ENCODE data around the gene USP49. TPM values are rescaled to one million over a fixed set of nuclear protein-coding genes. Genes with fewer than 3 reads are reported as not detected.

Gene USP49
- total RNA-seq, 1 experiment from 2014 or later = 6.9 TPM

GRCh38 chr6:41789390-41789724 lies 105.8 kb downstream of the USP49 start:
- TF ChIP-seq FOSL1 (IDR thresholded peaks at IDR 0.05; ENCODE audit: low read depth) (no peak), SRF (IDR thresholded peaks at IDR 0.05; ENCODE audit: low read depth) (no peak), CEBPB (IDR thresholded peaks at IDR 0.05; ENCODE audit: low read depth) (no peak), MAX (IDR thresholded peaks at IDR 0.05) (no peak)
- Histone ChIP-seq H3K27me3 (ENCODE audit: insufficient read depth, low read length) (no peaks in the 10 kb centered on the region), H3K9me3 (ENCODE audit: control insufficient read depth in 1 of 2, insufficient read depth in 1 of 2, low read depth in 1 of 2, low read length in 2 of 2) (no peaks in the 10 kb centered on the region), H3K9me2 (ENCODE audit: insufficient read depth) (no peaks in the 10 kb centered on the region), H3K36me3 (ENCODE audit: control insufficient read depth in 1 of 2, insufficient read depth in 2 of 2, low read length in 2 of 2) (peaks cover 25 to 26% of the 10 kb centered on the region in 2 experiments), H3K9ac (ENCODE audit: low read length) (no peak overlapping the region), H3K4me1 (ENCODE audit: control insufficient read depth in 1 of 2, insufficient read depth in 2 of 2, low read length in 2 of 2) (peaks cover 5 to 16% of the 10 kb centered on the region in 2 experiments; a peak in 2 of 4 replicates), H2AFZ (ENCODE audit: low read depth, low read length, poor library complexity, severe bottlenecking) (no peak overlapping the region), H4K20me1 (ENCODE audit: insufficient read depth) (no peaks in the 10 kb centered on the region), H3K27ac (ENCODE audit: low read depth, low read length) (no peak overlapping the region), H3K79me2 (ENCODE audit: insufficient read depth, low read length) (peaks cover 30% of the 10 kb centered on the region), H3K4me3 (replicated peaks in 1 of 2; ENCODE audit: low read depth in 1 of 2, low read length in 2 of 2) (peak overlapping the region in 1 of 2 experiments; percentile 98; a peak in 1 of 4 replicates), H3K4me2 (ENCODE audit: low read length) (peak overlapping the region; percentile 87)
- RAD21 ChIA-PET (ENCODE audit: low non-redundant PET in 1 of 2, low total read pairs in 2 of 2, uncharacterized antibody in 2 of 2, unreplicated experiment in 2 of 2) = no interaction called here
- BruUV-seq (replicated peaks) = no TSS peak
- intact Hi-C loops (cut with micrococcal nuclease) = loop anchor here (5.0 to 10.0 kb wide), 3 partner anchors 148 to 425 kb away; partner anchors contain the start of gene MRPS10
- CTCF ChIA-PET = no interaction called here
- no peak for ATAC-seq
- POLR2A ChIA-PET = interaction anchor here (2.6 kb wide), 1 partner anchor 256 kb away, joined by 10 read pairs; no protein-coding TSS in a partner anchor
- no peak for DNase-seq (ENCODE audit: low read depth, low spot score)

- H3K9me3 ChIP-seq (ENCODE audit: control insufficient read depth in 1 of 2, insufficient read depth in 1 of 2, low read depth in 1 of 2, low read length in 2 of 2) = no peaks in the 10 kb centered on the region
- TF ChIP-seq REST (IDR thresholded peaks at IDR 0.05; ENCODE audit: low read depth) (no peak), POLR2AphosphoS5 (IDR thresholded peaks at IDR 0.05; ENCODE audit: low read depth, low read length) (peak; percentile 94), POLR2A (IDR thresholded peaks at IDR 0.05; ENCODE audit: borderline replicate concordance, extremely low read depth, insufficient read depth, insufficient read length) (peak; percentile 92), ZFX (IDR thresholded peaks at IDR 0.05) (peak; percentile 66), YY1 (IDR thresholded peaks at IDR 0.05; ENCODE audit: extremely low read depth, insufficient replicate concordance, low read depth, low read length) (peak; percentile 94), EGR1 (IDR thresholded peaks at IDR 0.05; ENCODE audit: low read depth) (no peak), CTCF (IDR thresholded peaks at IDR 0.05 in 2 of 3, conservative IDR thresholded peaks at IDR 0.05 in 1 of 3; ENCODE audit: borderline replicate concordance in 1 of 3, insufficient read depth in 1 of 3, low read depth in 2 of 3, low read length in 2 of 3) (peak in 2 of 3 experiments; percentile 67 to 80; a peak in 4 of 6 replicates)
- ChIA-PET CTCF (interaction anchor here (0.6 to 3.3 kb wide), 17 partner anchors 9 to 1111 kb away, joined by 3 to 31 read pairs (median 4); partner anchors contain the start of genes BYSL, CCND3, MED20 and TAF8), POLR2A (interaction anchor here (0.7 to 2.6 kb wide), 4 partner anchors 17 to 263 kb away, joined by 4 to 10 read pairs (median 6); partner anchors contain the start of genes BYSL, MED20 and TAF8), RAD21 (ENCODE audit: low non-redundant PET in 1 of 2, low total read pairs in 2 of 2, uncharacterized antibody in 2 of 2, unreplicated experiment in 2 of 2) (interaction anchor here in 1 of 2 experiments (0.6 to 0.9 kb wide), 2 partner anchors 134 to 248 kb away, joined by 3 read pairs; partner anchors contain the start of genes BYSL and MED20)
- no TSS peak for BruUV-seq (replicated peaks)
- intact Hi-C loops (cut with micrococcal nuclease) = loop anchor here (1.0 to 10.0 kb wide), 4 partner anchors 134 to 427 kb away; partner anchors contain the start of genes BYSL, MED20 and MRPS10
- H3K9ac ChIP-seq (ENCODE audit: low read length) = peak within 1 kb of the TSS; percentile 98
- H4K20me1 ChIP-seq (ENCODE audit: insufficient read depth) = no peaks in the 10 kb centered on the region
- H3K4me1 ChIP-seq (ENCODE audit: control insufficient read depth in 1 of 2, insufficient read depth in 2 of 2, low read length in 2 of 2) = peaks cover 5 to 16% of the 10 kb centered on the region in 2 experiments; a peak in 2 of 4 replicates
- H3K4me2 ChIP-seq (ENCODE audit: low read length) = peak within 1 kb of the TSS; percentile 87
- peaks cover 22 to 26% of the 10 kb centered on the region in 2 experiments for H3K36me3 ChIP-seq (ENCODE audit: control insufficient read depth in 1 of 2, insufficient read depth in 2 of 2, low read length in 2 of 2)
- H3K27ac ChIP-seq (ENCODE audit: low read depth, low read length) = peak within 1 kb of the TSS; percentile 84
- DNase-seq (ENCODE audit: low read depth, low spot score) = peak; percentile 88
- H2AFZ ChIP-seq (ENCODE audit: low read depth, low read length, poor library complexity, severe bottlenecking) = no peak within 1 kb of the TSS
- peaks cover 30% of the 10 kb centered on the region for H3K79me2 ChIP-seq (ENCODE audit: insufficient read depth, low read length)
- H3K4me3 ChIP-seq (replicated peaks in 1 of 2; ENCODE audit: low read depth in 1 of 2, low read length in 2 of 2) = peak within 1 kb of the TSS; percentile 67 to 98
- no peaks in the 10 kb centered on the region for H3K27me3 ChIP-seq (ENCODE audit: insufficient read depth, low read length)
- ATAC-seq = peak; percentile 82
- H3K9me2 ChIP-seq (ENCODE audit: insufficient read depth) = no peaks in the 10 kb centered on the region
Measured at GRCh38 chr6:41787219-41787917, 107.8 kb downstream of the USP49 start, which contains the start of gene TOMM6. Gene TOMM6 (plus strand): TSS chr6:41787694. CDS start chr6:41787698, 4 bp downstream.

Measured in HCT116 (cell line).